ENCODE results near the gene FILIP1L.
"Not testable (repeated sequence)": the region's sequence is repeated elsewhere in the genome, so short reads cannot be mapped to it uniquely, and the experiment has no call there.

FILIP1L gene

DNA sequence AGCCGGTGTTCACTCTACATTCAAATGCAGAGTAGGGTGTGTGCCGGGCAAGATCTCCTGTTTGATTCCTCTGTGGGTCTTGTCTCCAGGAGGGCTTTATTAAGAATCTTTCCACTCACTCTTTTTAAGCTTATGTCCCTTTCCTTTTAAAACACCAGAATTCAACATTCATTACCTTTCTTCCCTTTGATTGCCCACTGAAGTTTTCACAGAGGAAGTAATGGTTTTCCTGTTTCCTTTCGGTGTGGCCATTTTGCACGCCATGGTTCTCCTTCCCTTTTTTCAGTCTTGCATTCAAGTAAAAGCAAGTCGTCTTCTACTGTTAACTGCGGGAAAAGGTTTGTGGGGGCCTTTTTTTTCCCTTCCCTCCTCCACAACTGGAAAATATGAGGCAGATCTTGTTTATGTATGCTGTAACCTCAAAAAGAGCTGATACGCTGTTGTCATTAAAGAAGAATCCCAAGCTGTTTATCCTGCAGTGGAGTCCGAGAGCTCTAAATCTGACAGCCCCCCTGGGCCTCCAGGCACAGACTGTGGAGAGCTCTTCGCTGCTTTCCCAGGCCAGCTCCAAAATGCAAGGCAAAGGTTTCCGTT is 40.5 kb downstream of the FILIP1L start:
- no peak for DNase-seq (ENCODE audit: low spot score)

GRCh38 chr3:100073049-100073713 is 41.1 kb downstream of the FILIP1L start:
- DNase-seq (ENCODE audit: low spot score), result no peak

DNA sequence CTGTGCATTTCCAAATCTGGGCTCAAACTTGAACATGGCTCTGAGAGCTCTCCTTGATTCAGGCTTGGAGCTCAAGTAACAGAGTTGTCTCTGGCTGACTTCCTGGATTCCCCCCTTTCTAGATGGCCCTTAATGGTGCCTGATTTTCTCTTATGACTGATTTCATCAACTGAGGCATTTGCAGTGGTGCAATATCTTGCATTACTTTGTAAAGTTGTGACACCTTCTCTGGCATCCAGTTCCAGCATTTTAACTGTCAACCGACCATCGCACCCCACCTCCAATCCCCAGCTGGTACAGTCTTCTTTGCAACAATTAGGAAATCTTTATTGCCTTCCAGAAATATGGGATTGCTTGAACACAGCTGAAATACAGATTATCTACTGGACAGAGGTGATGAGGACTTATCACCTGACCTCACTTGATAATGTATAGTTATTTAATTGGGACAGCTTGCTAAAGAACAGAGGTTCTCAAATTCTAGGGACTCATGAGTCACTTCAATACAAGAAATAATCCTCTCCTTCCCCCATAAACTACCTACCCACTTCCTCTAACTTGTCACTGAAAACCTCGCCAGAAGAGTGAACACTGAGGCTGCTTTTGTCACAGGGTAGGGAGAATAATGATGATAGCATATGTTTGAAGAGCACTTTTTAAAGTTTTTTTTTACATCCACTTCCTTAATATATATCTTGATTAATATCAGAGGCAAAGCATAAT is 41.8 kb downstream of the FILIP1L start:
- DNase-seq (ENCODE audit: low spot score), result peak; percentile 12

GRCh38 chr3:100069472-100069871 is 44.8 kb downstream of the FILIP1L start:
- no peak for DNase-seq (ENCODE audit: low spot score)

GRCh38 chr3:100068826-100069225 is 45.5 kb downstream of the FILIP1L start:
- peak; percentile 68 for DNase-seq (ENCODE audit: low spot score)

DNA sequence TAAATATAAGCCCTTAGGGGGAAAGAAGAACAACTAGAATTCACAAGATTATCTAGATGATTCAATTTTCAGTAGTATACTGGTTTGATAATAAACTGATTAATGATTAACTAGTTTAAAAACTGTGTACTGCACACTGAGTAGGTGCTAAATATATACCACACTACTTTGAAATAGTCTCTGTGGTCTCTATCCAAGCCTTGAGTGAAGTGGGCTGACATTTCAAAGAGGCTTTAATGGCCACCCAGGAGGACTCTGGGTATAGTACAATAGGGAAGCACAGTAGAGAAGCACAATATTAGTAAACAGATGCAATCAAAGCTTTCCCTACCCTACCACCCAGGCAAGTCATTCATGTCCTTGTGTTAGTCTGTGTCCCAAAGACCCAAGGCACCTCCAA is 46.7 kb downstream of the FILIP1L start:
- DNase-seq (ENCODE audit: low spot score), result no peak

DNA sequence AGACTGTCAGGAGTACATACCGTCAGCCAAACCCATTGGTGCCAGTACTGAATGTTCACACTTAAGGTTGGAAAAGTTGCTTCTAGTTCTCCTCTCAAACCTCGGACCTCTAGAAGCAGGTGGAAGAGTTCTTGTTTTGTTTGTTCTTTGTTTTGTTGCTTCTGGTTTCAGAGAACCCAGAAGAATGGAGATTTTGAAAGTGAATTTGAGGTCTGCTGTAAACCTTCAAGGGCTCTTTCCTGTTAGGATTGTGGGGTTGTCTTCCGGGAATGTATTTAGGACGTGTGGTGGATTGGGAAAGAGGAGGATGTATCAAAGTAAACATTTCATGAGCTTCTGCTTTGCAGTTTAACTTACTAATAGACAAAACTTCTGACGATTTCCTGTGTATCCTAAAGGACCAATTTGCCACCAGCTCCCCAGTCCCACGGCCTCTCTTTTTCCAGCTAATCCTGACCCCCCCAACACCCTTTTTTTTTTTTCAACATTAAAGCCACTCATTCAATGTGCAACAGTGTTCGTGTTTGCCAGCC is 50.3 kb downstream of the FILIP1L start:
- no peak for DNase-seq (ENCODE audit: low spot score)

DNA sequence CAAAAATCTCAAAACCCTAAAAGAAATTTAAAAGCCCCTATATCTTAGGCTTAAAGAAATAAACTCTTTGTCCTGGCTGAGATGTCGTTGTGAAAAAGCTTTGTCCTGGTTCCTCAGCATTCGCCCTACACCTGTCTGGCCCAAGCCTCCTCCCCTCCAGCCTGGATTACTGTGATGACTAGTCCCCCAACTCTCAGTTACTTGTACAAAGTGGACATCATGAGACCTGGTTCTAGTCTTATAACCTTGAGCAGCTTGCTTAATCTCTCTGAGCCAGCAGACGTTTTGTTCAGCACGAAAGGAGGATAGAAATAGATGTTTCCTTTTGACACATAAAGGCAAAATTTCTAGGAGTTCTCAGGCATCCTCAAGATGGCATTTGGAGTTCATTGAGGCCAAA is 51.6 kb downstream of the FILIP1L start:
- no peak for DNase-seq (ENCODE audit: low spot score)

DNA sequence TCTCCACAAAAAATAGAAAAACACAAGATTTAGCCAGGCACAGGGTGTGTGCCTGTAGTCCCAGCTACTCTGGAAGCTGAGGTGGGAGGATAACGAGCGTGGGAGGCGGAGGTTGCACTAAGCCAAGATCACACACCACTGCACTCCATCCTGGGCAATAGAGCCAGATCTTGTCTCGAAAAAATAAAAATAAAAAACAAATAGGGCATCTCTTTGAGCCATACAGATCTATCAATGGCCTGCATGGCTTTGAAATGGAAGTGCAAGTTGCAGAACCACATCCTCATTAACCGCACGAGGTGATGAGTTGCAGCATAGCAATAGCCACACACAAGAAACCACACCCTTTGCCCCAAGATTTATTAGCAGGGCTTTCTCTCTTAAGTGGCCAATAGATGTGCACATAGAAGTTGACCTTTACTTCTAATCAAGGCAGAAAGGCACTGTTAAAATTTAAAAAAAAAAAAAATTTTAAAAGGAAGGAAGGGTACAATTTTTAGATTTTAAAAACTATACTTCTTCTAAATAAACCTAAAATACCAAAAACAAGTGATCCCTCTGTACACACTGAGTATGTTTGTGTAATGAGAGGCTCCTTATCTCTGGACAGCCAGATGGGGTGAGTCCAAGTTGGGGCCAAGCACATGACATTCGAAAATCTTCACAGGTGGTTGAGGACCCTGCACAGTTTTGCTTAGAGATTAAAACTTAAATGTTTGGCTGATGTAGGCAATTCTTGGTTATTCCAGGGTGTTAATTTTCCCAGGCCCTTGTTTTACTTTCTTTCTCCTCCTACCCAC is 53.4 kb downstream of the FILIP1L start:
- DNase-seq (ENCODE audit: low spot score), result no peak

GRCh38 chr3:100059472-100059871 is 54.8 kb downstream of the FILIP1L start:
- DNase-seq (ENCODE audit: low spot score), result no peak

- DNase-seq (ENCODE audit: low spot score), result no peak
Measured at GRCh38 chr3:100057716-100058575, 56.4 kb downstream of the FILIP1L start.

DNA sequence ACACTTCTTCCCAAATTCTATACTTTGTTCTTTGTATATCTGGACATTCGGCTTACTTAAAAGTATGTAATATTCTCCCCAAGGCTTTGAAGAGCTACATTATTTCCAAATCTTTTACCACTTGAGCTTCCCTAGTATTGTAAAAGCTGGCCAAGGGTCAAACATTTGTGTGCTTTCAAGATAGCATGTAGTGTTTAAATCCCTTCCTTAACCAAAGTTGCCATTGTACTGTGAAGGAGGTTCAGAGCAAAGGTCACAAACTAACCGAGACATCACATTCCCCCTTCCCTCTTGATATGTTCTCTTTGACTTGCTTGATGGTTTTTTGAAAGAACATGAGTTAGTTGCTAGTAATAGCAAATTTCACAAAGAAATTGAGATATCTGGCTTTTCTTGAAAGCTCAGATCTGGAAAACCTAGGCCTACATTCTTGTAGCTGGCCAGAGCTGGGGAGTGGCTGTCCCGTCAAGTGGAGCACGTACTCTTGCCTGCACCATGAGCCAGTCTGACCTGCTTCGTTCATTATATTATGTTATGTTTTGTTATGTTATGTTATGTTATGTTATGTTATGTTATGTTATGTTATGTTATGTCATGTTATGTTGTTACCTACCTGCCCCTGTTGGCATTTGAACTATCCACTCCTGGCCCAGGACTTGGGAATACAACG is 60.2 kb downstream of the FILIP1L start:
- no peak for DNase-seq (ENCODE audit: low spot score)

DNA sequence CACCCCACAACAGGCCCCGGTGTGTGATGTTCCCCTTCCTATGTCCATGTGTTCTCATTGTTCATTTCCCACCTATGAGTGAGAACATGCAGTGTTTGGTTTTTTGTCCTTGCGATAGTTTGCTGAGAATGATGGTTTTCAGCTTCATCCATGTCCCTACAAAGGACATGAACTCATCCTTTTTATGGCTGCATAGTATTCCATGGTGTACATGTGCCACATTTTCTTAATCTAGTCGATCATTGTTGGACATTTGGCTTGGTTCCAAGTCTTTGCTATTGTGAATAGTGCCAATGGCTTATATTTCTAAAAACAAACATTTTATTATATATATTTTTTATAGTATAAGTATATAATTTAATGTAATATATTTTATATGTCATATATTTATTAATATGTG is 62.8 kb downstream of the FILIP1L start:
- not testable (repeated sequence) for DNase-seq (ENCODE audit: low spot score)

GRCh38 chr3:100048248-100048647 is 66.1 kb downstream of the FILIP1L start:
- no peak for DNase-seq (ENCODE audit: low spot score)

DNA sequence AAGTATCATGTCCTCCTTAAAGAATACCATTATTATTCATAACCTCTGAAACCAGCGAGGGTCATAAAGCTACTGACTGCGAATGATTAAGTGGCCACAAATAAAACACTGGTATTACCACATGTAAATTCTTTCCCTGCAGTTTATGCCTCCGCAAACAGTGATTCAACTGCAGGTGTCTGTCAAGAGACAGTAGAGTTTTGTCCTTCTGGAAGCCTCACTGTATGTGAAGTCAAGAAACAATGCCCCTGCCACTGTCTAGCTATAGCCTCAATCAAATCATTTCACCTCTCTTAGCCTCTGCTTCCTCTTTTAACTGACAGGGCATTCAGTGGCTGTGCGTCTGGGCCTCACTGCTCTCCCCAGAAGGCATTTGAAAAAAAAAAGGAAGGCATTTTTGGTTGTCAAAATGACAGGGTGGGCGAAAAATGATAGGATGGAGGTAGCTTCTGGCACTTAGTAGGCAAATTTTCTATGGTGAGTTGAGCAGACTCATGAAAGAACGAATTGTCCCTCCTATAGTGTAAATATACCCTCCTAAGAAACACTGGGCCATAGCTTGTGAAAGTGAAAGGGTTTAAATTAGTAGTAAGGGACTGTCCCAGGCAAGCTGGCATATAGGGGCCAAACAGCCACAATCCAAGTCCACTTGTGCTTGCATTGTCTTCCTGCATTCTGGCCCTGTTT is 66.7 kb downstream of the FILIP1L start:
- no peak for DNase-seq (ENCODE audit: low spot score)

GRCh38 chr3:100046986-100047385 is 67.3 kb downstream of the FILIP1L start:
- DNase-seq (ENCODE audit: low spot score), result no peak

DNA sequence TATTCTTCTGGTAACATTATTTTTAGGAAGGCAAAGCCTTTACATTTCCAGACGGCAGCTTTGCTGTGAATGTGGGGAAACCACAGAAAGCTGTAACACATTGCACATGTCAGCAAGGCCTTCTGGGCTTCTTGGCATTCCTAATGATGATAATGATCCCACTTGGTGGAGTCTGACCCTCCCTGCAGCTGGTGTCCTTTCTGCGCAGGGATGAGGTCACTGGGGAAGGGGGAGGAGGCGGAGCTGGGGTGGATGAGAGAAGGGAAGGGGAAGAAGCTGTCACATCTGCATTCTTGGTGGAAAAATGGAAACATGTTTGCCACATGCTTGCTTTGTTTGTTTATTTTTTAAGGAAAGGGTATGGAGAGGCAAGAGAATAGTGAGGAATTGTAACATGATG is 68.6 kb downstream of the FILIP1L start:
- DNase-seq (ENCODE audit: low spot score), result no peak

- no peak for DNase-seq (ENCODE audit: low spot score)
Measured at GRCh38 chr3:100044369-100044768, 69.9 kb downstream of the FILIP1L start.

DNA sequence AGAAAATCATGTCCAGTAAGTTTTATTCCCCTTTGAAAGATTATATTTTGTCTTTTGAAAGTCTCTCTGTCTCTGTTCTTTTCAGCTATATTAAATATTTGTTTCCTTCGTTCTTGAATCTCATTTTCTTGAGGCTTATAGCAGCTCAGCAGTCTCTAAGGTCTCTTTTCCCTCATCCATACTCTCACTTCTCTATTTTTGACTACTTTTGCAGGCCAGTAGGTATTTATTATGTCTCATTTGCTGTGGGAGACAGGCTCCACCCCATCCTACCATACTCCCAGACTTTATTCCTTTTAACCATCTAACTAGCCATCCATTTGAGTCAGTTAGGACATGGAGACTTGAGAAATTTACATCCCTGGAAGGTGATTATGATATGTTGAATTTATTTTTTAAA is 71.0 kb downstream of the FILIP1L start:
- no peak for DNase-seq (ENCODE audit: low spot score)
